Neuron (in vitro differentiated cells): ENCODE data around the gene ZNHIT2.

ENCODE experiments used
- H2AFZ ChIP-seq: one replicate; pipeline ENCODE4 v1.6.1; 2013; ENCODE audit warnings: low read depth, mild to moderate bottlenecking, inconsistent platforms, low read length, moderate library complexity
- H3K27me3 ChIP-seq: one replicate; pipeline ENCODE4 v1.6.1; 2013; ENCODE audit warnings: low read length; ENCODE audit not compliant: insufficient read depth
- H3K36me3 ChIP-seq: one replicate; pipeline ENCODE4 v1.6.1; 2013; ENCODE audit warnings: low read length; ENCODE audit not compliant: insufficient read depth
- H3K4me1 ChIP-seq: one replicate; pipeline ENCODE4 v1.6.1; 2013; ENCODE audit warnings: low read length; ENCODE audit not compliant: insufficient read depth
- H3K4me3 ChIP-seq: 2 replicates; pipeline ENCODE4 v1.5.1; 2013; ENCODE audit warnings: mild to moderate bottlenecking, low read length, moderate library complexity
- H3K9me3 ChIP-seq: one replicate; pipeline ENCODE4 v1.6.1; 2013; ENCODE audit warnings: low read length

The ZNHIT2 gene

DNA sequence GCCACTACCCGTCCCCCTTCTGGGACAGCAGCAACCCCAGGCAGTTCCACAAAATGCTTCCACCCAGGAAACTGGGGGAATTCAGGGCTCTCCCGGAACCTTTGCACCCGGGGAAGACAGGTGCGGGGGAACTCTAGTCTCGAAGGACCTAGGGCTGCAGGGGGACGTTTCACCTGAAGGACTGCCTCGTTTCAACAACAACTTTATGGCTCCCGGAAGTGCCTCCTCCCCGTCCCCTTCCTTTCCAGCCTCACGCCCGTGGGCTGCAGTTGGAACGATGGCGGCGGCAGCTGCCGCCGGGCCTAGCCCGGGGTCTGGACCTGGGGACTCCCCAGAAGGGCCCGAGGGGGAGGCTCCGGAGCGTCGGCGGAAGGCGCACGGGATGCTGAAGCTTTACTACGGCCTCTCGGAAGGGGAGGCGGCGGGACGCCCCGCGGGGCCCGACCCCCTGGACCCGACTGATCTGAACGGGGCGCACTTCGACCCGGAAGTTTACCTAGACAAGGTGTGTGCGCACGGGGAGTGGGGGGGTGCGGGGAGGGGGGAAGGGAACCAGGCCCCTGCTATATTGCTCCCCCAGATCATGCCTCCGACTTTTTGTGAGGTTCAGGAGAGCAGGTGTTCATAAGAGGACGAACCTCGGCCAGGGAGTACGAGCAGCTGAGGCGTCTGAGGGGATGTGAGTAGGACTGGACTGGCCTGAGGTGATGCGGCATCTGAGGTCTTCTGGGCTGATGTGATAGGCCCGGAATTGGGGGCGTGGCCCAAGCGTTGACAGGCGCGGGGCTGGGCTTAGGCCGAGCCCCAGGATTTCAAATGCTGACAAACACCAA is 21.3 kb downstream of the ZNHIT2 start, which contains the start of gene VPS51:
Gene VPS51 (plus strand): TSS at position 241 of the 833 bp plus-strand sequence. CDS start 37 bp downstream, at position 278.
- Histone ChIP-seq H3K27me3 (no peaks in the 10 kb centered on the region), H3K9me3 (no peaks in the 10 kb centered on the region), H2AFZ (peak within 1 kb of the TSS; percentile 82), H3K4me3 (peak within 1 kb of the TSS; percentile 88), H3K36me3 (no peaks in the 10 kb centered on the region), H3K4me1 (peaks cover 10% of the 10 kb centered on the region)

DNA sequence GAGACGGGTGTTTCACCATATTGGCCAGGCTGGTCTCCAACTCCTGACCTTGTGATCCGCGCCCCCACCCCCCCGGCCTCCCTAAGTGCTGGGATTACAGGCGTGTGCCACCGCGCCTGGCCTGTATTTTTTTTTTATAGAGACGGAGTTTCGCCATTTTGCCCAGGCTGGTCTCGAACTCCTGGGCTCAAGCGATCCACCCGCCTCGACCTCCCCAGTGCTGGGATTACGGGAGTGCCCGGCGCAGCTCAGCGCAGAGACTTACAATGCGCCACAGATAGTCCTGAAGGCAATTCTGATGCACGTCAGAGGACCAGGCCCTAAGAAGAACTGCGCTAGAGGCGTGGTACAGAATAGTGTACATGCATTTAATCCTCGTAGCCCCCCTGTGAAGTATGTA is 22.1 kb downstream of the ZNHIT2 start:
- Histone ChIP-seq H3K4me1 (peaks cover 10% of the 10 kb centered on the region), H3K27me3 (no peaks in the 10 kb centered on the region), H3K4me3 (peak overlapping the region; percentile 88), H2AFZ (peak overlapping the region; percentile 82), H3K36me3 (no peaks in the 10 kb centered on the region), H3K9me3 (no peaks in the 10 kb centered on the region)

DNA sequence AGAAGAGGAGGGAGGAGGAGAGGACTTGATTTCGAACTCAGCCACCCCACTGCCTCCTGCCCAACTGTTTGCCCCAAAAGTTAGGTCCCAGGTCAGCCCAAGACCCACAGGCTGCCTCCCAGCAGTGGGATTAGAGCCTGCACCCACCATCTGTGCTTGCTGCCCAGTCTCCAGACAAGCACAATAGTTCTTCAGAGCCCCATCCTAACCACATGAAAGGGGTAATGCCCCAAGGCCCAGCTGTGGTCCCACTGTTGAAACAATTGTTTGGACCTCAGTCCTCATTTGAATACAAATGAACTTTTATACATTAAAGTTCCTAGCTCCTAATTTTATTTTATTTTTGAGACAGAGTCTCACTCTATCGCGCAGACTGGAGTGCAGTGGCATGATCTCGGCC is 26.9 kb downstream of the ZNHIT2 start:
- Histone ChIP-seq H3K9me3 (no peaks in the 10 kb centered on the region), H3K4me1 (peaks cover 1% of the 10 kb centered on the region), H2AFZ (no peak overlapping the region), H3K4me3 (no peak overlapping the region), H3K36me3 (peaks cover 40% of the 10 kb centered on the region), H3K27me3 (no peaks in the 10 kb centered on the region)

DNA sequence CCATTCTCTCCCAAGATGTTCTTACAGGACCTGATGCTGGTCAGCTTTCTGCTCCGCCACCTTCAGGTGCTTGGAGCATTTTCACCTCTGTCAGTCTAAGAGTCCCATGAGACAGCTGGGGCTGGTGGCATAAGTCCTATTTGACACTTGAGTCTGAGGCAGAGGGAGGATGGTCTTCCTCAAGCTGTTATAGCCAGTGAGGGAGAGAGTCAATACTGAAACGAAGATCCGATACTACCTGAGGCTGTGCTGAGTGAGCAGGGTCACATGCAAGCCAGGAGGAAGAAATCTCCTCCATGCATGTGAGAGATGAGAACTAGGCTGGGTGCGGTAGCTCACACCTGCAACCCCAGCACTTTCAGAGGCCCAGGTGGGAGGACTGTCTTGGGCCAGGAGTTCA is 27.9 kb downstream of the ZNHIT2 start:
- Histone ChIP-seq H3K27me3 (no peaks in the 10 kb centered on the region), H3K36me3 (peaks cover 47% of the 10 kb centered on the region)

DNA sequence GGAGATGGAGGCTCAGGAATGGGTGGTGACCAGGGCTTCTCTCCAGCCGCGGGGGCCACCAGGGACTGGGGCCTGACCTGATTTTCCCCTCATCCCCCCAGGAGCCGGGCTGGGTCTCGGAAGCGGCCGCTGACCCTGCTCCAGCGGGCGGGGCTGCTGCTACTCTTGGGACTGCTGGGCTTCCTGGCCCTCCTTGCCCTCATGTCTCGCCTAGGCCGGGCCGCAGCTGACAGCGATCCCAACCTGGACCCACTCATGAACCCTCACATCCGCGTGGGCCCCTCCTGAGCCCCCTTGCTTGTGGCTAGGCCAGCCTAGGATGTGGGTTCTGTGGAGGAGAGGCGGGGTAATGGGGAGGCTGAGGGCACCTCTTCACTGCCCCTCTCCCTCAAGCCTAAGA is 29.7 kb downstream of the ZNHIT2 start:
- no peak overlapping the region for H3K4me3 ChIP-seq
- H2AFZ ChIP-seq: no peak overlapping the region
- H3K4me1 ChIP-seq: peaks cover 15% of the 10 kb centered on the region
- H3K27me3 ChIP-seq: no peaks in the 10 kb centered on the region
- no peaks in the 10 kb centered on the region for H3K9me3 ChIP-seq
- peaks cover 47% of the 10 kb centered on the region for H3K36me3 ChIP-seq

More for the DNA sequence above, 27.9 kb downstream of the ZNHIT2 start:
- H3K4me3 ChIP-seq: no peak overlapping the region
- H2AFZ ChIP-seq: no peak overlapping the region
- H3K9me3 ChIP-seq: no peaks in the 10 kb centered on the region
- peaks cover 6% of the 10 kb centered on the region for H3K4me1 ChIP-seq

DNA sequence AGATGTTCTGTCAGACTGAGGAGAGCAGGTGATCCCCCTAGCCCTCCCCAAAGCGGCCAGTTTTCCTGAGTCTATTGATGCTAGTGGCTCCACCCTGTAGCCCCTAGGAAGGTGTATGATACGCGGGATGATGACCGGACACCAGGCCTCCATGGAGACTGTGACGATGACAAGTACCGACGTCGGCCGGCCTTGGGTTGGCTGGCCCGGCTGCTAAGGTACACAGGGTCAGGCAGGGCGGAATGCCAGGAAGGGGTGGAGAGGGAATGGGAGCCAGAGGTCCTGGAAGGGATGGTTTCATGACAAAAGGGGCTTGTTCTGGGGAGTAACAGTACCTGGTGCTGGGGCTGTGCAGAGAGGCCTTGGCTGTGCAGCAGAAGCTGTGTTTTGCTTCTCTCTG is 30.3 kb downstream of the ZNHIT2 start:
- H3K9me3 ChIP-seq: no peaks in the 10 kb centered on the region
- no peak overlapping the region for H3K4me3 ChIP-seq
- no peak overlapping the region for H2AFZ ChIP-seq
- no peaks in the 10 kb centered on the region for H3K27me3 ChIP-seq
- H3K36me3 ChIP-seq: peaks cover 47% of the 10 kb centered on the region
- H3K4me1 ChIP-seq: peaks cover 19% of the 10 kb centered on the region

DNA sequence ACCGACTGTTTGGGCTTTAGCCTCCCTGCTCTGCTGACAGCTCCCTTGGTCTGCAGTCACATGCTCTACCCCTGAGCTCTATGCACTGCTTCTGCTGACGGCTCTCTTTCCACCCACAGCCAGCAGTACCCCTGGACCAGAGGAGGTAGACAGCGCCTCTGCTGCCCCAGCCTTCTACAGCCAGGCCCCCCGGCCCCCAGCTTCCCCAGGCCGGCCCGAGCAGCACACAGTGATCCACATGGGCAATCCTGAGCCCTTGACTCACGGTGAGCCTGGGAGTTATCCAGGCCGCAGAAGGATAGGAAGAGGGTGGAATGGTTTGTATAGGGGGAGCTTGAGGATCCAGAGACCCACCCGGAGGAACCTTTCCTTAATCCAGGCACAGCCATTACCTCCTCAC is 30.7 kb downstream of the ZNHIT2 start:
- H3K4me1 ChIP-seq: peaks cover 19% of the 10 kb centered on the region
- no peaks in the 10 kb centered on the region for H3K9me3 ChIP-seq
- peaks cover 51% of the 10 kb centered on the region for H3K36me3 ChIP-seq
- no peak overlapping the region for H3K4me3 ChIP-seq
- H2AFZ ChIP-seq: no peak overlapping the region
- H3K27me3 ChIP-seq: no peaks in the 10 kb centered on the region

DNA sequence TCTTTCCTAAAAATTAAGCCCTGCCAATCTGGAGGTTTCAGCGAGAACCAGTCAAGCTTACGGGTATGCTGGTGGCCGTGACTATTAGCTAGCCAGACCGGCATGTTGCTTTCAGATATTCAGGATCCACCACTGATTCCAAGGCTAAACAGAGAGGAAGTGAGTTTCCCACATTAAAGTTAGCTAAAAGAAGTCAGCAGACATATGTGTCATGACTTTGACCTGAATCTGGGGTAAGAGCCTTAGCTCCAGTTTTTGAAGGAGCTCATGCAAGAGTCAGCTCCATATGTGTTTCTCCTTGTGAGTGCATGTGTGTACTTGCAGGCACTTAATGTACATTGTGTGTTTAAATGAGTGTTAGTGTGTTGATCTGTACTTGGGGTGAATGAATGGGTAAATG is 32.1 kb downstream of the ZNHIT2 start:
- Histone ChIP-seq H3K4me1 (peaks cover 19% of the 10 kb centered on the region), H3K4me3 (no peak overlapping the region), H3K27me3 (no peaks in the 10 kb centered on the region), H2AFZ (no peak overlapping the region), H3K9me3 (no peaks in the 10 kb centered on the region), H3K36me3 (peaks cover 61% of the 10 kb centered on the region)

DNA sequence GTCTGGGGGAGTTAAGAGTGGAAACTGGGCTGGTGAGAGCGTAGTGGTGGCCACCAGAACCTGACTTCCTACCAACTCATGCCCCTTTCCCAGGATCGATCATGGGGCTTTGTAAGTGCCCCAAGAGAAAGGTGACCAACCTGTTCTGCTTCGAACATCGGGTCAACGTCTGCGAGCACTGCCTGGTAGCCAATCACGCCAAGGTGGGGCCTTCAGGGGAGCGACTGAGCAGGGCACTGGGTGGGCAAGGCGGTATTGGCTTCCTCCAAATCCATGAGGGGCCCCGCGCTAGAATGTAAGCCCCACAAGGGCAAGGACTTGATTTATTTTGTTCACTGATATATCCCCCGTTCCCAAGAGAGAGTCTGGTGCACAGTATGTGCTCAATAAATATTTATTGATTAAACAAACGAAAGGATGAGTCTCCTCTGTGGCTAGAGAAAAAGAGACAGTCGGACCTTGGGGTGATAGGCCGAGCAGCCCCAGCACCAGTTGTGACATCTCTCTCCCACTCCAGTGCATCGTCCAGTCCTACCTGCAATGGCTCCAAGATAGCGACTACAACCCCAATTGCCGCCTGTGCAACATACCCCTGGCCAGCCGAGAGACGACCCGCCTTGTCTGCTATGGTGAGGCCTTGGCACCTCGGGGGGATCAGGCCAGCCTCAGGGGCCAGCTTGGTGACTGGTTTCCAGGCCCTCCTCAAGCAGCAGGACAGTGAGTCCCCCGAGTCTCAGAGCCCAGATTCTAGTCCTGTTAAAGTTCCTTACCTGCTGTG is 32.7 kb downstream of the ZNHIT2 start:
- H3K4me1 ChIP-seq: peaks cover 19% of the 10 kb centered on the region
- H2AFZ ChIP-seq: no peak overlapping the region
- H3K36me3 ChIP-seq: peaks cover 65% of the 10 kb centered on the region
- H3K27me3 ChIP-seq: no peaks in the 10 kb centered on the region
- no peaks in the 10 kb centered on the region for H3K9me3 ChIP-seq
- peak overlapping the region; percentile 88 for H3K4me3 ChIP-seq

DNA sequence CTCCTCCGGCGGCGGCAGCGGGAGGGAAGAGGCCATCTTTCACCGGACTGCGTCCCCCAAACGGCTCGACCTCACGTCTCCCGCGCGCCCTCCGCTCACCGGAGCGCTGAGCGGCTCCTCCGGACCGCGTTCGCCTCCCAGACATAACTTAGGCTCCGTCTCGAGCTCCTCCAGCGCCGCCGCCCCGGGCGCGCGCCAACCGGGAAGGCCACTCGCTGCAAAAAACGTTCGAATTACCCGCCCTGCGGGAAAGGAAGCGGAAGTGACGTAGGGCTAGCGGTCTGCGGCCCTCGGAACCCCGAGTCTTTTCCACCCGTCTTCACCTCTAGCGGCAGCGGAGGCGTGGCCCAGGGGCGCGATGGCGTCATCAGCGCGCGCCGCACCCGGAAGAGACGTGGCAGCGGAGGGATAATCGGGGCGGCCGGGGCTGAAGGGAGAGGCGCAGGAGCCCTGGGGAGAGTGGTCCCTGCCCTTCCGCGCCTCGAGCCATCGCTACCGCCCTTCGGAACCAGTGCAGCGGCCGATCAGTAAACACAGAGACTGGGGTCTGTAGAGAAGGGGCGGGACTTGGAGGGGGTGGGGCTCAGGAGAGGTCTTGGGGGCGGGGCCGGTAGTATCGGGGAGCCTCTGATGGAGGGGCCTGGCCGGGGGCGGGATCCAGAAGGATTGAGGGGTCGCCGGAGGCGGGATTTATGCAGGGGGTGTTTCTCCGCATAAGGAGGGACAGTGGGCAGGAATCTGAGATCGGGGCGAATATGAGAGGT is 33.5 kb downstream of the ZNHIT2 start, which contains the start of the genes CDCA5 and ZFPL1:
Gene CDCA5 (minus strand): TSS at position 207 of the 764 bp plus-strand sequence. CDS start 62 bp downstream, at position 145.
Gene ZFPL1 (plus strand): TSS at position 389 of the 764 bp plus-strand sequence. CDS start 477 bp downstream, outside the sequence.
- H3K4me1 ChIP-seq: peaks cover 19% of the 10 kb centered on the region
- H3K4me3 ChIP-seq: peak within 1 kb of the TSS; percentile 88
- peak within 1 kb of the TSS; percentile 66 for H2AFZ ChIP-seq
- no peaks in the 10 kb centered on the region for H3K27me3 ChIP-seq
- H3K9me3 ChIP-seq: no peaks in the 10 kb centered on the region
- peaks cover 63% of the 10 kb centered on the region for H3K36me3 ChIP-seq

DNA sequence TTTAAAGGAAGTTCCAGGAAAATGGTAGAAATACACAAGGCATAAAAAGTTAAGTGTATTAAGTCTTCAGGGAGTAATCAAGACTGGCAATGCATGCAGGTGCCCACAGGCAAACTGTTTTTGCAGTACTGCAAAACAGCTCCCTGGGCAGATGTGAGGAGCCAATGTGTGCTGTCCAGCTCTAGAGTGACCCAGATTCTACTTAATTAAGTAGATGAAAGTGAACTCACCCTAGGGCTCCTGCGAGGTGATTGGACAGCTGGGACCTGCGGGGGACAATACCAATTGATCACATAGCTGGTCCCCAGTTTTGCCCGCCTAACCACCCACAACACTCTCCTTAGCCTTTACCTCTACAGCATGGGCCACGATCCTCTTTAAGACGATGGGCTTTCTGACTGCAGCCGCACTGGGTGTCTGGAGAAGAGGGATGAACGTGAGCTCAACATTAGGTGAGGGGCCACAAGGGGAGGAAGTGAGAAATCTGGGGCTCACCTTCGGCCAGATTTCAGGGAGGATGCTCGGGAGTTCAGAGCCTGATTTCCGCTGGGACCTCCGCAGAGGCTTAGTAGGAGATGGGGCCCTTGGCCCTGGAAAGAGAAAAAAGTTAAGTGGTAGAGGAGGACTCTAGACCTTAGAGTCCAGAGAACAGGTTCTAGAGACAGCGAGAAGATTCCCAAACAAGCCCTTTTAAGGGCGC is 34.2 kb downstream of the ZNHIT2 start:
- H3K36me3 ChIP-seq: peaks cover 62% of the 10 kb centered on the region
- H3K27me3 ChIP-seq: no peaks in the 10 kb centered on the region
- H3K4me3 ChIP-seq: peak overlapping the region; percentile 88
- H3K9me3 ChIP-seq: no peaks in the 10 kb centered on the region
- H3K4me1 ChIP-seq: peaks cover 19% of the 10 kb centered on the region
- H2AFZ ChIP-seq: peak overlapping the region; percentile 66

DNA sequence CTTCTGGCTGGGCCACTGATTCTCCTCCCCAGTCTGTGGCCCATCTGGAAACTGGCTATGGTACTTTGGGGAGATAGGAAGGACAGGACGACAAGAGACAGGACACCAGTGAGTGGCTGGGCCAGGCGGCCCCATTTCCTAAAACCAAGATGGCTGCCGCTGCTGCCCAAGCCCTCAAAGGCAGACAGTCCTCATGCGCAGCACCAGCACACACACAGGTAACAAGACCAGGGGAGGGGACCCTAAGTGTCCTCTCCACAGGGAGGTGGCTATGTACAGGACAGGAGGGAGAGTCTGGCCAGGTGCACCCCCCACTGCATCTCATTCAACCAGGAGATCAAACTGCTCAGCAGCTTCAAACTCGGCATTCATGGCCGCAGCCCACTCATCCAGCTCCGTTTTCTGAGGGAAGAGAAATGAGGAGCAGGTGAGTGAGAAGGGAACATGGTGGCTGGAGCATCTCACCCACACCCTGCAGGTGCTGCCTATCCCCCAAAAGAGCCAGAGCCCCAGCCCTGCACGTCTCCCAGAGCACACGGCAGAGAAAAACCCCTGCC is 38.6 kb downstream of the ZNHIT2 start:
- H3K4me3 ChIP-seq: no peak overlapping the region
- H3K9me3 ChIP-seq: no peaks in the 10 kb centered on the region
- no peaks in the 10 kb centered on the region for H3K27me3 ChIP-seq
- no peak overlapping the region for H2AFZ ChIP-seq
- H3K36me3 ChIP-seq: peaks cover 47% of the 10 kb centered on the region
- peaks cover 11% of the 10 kb centered on the region for H3K4me1 ChIP-seq
